Panc1 (cell line): ENCODE data around the gene ZCCHC14.

Experiments
- POLR2AphosphoS5 ChIP-seq: IDR thresholded peaks from 2 replicates; pipeline ENCODE4 v1.6.1; 2012; ENCODE audit warnings: mild to moderate bottlenecking, low read depth, low read length, moderate library complexity
- SIN3A ChIP-seq: IDR thresholded peaks from 2 replicates; pipeline ENCODE4 v1.6.1; 2012; ENCODE audit warnings: low read depth, mild to moderate bottlenecking, low read length, moderate library complexity, borderline replicate concordance; ENCODE audit not compliant: insufficient read depth
- TF ChIP-seq, protein P1 (sequence below): fragments of 450-650 bp; IDR thresholded peaks from 2 replicates; pipeline ENCODE4 v1.5.1; 2017; ENCODE audit warnings: mild to moderate bottlenecking
- TF ChIP-seq, protein P2 (sequence below), 2 experiments: IDR thresholded peaks; 2 replicates each; pipeline ENCODE4 v1.6.1; 2011 to 2012; ENCODE audit warnings: low read depth in 2 of 2, control low read depth in 1 of 2, low read length in 1 of 2, mild to moderate bottlenecking in 1 of 2, moderate library complexity in 1 of 2; ENCODE audit not compliant: insufficient read depth in 1 of 2

DNA sequence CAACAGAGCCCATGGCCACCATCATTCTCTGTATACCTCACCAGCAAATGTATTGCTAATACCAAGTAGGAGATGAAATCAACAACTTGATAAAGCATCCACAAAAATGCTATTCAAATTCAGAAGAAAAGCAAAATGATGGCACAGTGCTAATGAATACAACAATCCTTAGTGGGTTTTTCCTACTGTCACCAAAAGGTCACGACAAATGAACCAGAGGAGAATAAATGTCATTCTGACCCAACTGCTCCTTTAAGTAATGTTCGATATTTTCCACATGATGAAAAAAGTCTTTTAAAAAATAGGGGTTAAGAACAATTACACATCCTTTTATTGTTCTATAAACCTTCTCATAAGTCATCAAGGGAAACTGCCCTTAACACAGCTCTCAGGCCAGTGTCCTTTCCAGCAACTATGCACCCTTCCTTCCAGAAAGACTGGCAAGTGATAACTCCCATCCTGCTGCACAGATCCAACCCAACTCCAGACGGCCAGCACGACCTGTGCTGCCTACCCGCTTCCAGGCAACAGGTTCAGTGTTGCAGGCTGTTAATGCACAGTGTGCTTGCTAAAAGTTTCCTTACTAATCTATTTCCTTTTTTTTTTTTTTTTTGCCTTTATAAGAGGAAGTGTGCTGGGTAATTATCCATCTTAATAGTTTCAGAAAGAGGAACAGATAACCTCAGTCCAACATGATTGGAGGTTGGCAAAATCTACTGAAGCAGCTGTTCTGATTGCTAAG, 124.6 kb downstream of the ZCCHC14 start:
- no peak for TF ChIP-seq POLR2AphosphoS5
- TF ChIP-seq, protein P1, sequence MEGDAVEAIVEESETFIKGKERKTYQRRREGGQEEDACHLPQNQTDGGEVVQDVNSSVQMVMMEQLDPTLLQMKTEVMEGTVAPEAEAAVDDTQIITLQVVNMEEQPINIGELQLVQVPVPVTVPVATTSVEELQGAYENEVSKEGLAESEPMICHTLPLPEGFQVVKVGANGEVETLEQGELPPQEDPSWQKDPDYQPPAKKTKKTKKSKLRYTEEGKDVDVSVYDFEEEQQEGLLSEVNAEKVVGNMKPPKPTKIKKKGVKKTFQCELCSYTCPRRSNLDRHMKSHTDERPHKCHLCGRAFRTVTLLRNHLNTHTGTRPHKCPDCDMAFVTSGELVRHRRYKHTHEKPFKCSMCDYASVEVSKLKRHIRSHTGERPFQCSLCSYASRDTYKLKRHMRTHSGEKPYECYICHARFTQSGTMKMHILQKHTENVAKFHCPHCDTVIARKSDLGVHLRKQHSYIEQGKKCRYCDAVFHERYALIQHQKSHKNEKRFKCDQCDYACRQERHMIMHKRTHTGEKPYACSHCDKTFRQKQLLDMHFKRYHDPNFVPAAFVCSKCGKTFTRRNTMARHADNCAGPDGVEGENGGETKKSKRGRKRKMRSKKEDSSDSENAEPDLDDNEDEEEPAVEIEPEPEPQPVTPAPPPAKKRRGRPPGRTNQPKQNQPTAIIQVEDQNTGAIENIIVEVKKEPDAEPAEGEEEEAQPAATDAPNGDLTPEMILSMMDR = no peak
- TF ChIP-seq, protein P2, sequence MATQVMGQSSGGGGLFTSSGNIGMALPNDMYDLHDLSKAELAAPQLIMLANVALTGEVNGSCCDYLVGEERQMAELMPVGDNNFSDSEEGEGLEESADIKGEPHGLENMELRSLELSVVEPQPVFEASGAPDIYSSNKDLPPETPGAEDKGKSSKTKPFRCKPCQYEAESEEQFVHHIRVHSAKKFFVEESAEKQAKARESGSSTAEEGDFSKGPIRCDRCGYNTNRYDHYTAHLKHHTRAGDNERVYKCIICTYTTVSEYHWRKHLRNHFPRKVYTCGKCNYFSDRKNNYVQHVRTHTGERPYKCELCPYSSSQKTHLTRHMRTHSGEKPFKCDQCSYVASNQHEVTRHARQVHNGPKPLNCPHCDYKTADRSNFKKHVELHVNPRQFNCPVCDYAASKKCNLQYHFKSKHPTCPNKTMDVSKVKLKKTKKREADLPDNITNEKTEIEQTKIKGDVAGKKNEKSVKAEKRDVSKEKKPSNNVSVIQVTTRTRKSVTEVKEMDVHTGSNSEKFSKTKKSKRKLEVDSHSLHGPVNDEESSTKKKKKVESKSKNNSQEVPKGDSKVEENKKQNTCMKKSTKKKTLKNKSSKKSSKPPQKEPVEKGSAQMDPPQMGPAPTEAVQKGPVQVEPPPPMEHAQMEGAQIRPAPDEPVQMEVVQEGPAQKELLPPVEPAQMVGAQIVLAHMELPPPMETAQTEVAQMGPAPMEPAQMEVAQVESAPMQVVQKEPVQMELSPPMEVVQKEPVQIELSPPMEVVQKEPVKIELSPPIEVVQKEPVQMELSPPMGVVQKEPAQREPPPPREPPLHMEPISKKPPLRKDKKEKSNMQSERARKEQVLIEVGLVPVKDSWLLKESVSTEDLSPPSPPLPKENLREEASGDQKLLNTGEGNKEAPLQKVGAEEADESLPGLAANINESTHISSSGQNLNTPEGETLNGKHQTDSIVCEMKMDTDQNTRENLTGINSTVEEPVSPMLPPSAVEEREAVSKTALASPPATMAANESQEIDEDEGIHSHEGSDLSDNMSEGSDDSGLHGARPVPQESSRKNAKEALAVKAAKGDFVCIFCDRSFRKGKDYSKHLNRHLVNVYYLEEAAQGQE (IDR thresholded peaks at IDR 0.05; ENCODE audit: insufficient read depth in 1 of 2, low read depth in 2 of 2, low read length in 1 of 2) = no peak
- TF ChIP-seq SIN3A = no peak
